Endothelial cell of hepatic sinusoid (primary cell): Measurements from ENCODE around the gene MRPL34.
"Not testable (repeated sequence)": the region's sequence is repeated elsewhere in the genome, so short reads cannot be mapped to it uniquely, and the experiment has no call there.

Experiments used
- in situ Hi-C: cut with HindIII; loops from 2 replicates; pipeline ENCODE4 v1.10.0; 2017; ENCODE audit warnings: low sequenced_read_pairs

MRPL34 gene

GRCh38 chr19:17285415-17286135 lies 20.1 kb upstream of the MRPL34 start:
- in situ Hi-C loops, result no loop called here

GRCh38 chr19:17286263-17286662 lies 19.4 kb upstream of the MRPL34 start:
- in situ Hi-C loops, result no loop called here

- in situ Hi-C loops, result no loop called here
Observed at GRCh38 chr19:17286752-17287151, 18.9 kb upstream of the MRPL34 start.

- in situ Hi-C loops, result no loop called here
Observed at GRCh38 chr19:17289489-17289888, 16.2 kb upstream of the MRPL34 start.

- in situ Hi-C loops, result no loop called here
Observed at GRCh38 chr19:17292301-17293074, 13.2 kb upstream of the MRPL34 start.

GRCh38 chr19:17293605-17294004 lies 12.1 kb upstream of the MRPL34 start:
- in situ Hi-C loops, result no loop called here

GRCh38 chr19:17294051-17294891 lies 11.4 kb upstream of the MRPL34 start:
- in situ Hi-C loops, result no loop called here

GRCh38 chr19:17295551-17295950 lies 10.1 kb upstream of the MRPL34 start:
- in situ Hi-C loops, result not testable (repeated sequence)

GRCh38 chr19:17296273-17296672 lies 9.4 kb upstream of the MRPL34 start:
- in situ Hi-C loops, result no loop called here

- in situ Hi-C loops, result no loop called here
Observed at GRCh38 chr19:17296976-17297375, 8.7 kb upstream of the MRPL34 start.

- in situ Hi-C loops, result loop anchor here (10.0 to 25.0 kb wide), 3 partner anchors 56 to 261 kb away; partner anchors contain the start of genes COLGALT1 and NR2F6
Observed at GRCh38 chr19:17300992-17301619, 4.6 kb upstream of the MRPL34 start.

- in situ Hi-C loops, result loop anchor here (10.0 to 25.0 kb wide), 3 partner anchors 58 to 260 kb away; partner anchors contain the start of genes COLGALT1 and NR2F6
Observed at GRCh38 chr19:17302391-17303166, 3.1 kb upstream of the MRPL34 start.

GRCh38 chr19:17303167-17303939 lies 2.3 kb upstream of the MRPL34 start, which contains the start of gene ABHD8:
Gene ABHD8, minus strand, starts transcription at chr19:17303425. Its CDS starts 1,809 bp downstream, at chr19:17301616.
- in situ Hi-C loops, result loop anchor here (10.0 to 25.0 kb wide), 3 partner anchors 59 to 259 kb away; partner anchors contain the start of genes COLGALT1 and NR2F6

GRCh38 chr19:17303940-17304267 lies 1.8 kb upstream of the MRPL34 start:
- in situ Hi-C loops, result loop anchor here (10.0 to 25.0 kb wide), 3 partner anchors 59 to 258 kb away; partner anchors contain the start of genes COLGALT1 and NR2F6

GRCh38 chr19:17304386-17305215 lies 1.1 kb upstream of the MRPL34 start:
- in situ Hi-C loops, result loop anchor here (10.0 to 25.0 kb wide), 3 partner anchors 60 to 258 kb away; partner anchors contain the start of genes COLGALT1 and NR2F6

- in situ Hi-C loops, result loop anchor here (10.0 to 25.0 kb wide), 3 partner anchors 60 to 257 kb away; partner anchors contain the start of genes COLGALT1 and NR2F6
Observed at GRCh38 chr19:17305216-17305516, 506 bp upstream of the MRPL34 start.

- in situ Hi-C loops, result loop anchor here (10.0 to 25.0 kb wide), 3 partner anchors 61 to 256 kb away; partner anchors contain the start of genes COLGALT1 and NR2F6
Observed at GRCh38 chr19:17306285-17306714, 628 bp downstream of the MRPL34 start.

GRCh38 chr19:17307876-17308377 lies 2.3 kb downstream of the MRPL34 start:
- in situ Hi-C loops, result loop anchor here (10.0 to 25.0 kb wide), 3 partner anchors 63 to 254 kb away; partner anchors contain the start of genes COLGALT1 and NR2F6
